GM19099 (cell line): Measurements from ENCODE around the gene SNRPA1.

ENCODE experiments used
- POLR2A ChIP-seq: IDR thresholded peaks from 3 replicates; pipeline ENCODE4 v1.6.1; 2011; ENCODE audit warnings: low read depth; ENCODE audit not compliant: insufficient read length; ENCODE audit errors: extremely low read depth

Gene SNRPA1

GRCh38 chr15:101294731-101295606 is at the start of gene SNRPA1:
Gene SNRPA1 (minus strand): TSS chr15:101295248. CDS start chr15:101295178, 70 bp downstream.
- TF ChIP-seq POLR2A: peak; percentile 85

DNA sequence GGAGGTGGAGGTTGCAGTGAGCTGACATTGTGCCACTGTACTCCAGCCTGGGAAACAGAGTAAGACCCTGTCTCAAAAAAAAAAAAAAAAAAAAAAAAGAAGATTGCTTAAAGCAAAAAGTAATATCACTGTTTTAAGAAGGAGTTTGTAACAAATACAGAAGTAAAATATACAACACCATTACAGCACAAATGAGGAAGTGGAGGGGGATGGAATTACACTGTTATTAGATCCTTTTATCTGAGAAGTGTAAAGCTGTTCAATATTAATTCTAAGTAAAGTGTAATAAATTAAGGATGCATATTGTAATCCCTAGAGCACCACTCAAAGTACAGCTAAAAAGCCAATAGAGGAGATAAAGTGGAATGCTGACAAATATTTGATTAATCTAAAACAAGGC is 47.0 kb upstream of the SNRPA1 start:
- no peak for TF ChIP-seq POLR2A

DNA sequence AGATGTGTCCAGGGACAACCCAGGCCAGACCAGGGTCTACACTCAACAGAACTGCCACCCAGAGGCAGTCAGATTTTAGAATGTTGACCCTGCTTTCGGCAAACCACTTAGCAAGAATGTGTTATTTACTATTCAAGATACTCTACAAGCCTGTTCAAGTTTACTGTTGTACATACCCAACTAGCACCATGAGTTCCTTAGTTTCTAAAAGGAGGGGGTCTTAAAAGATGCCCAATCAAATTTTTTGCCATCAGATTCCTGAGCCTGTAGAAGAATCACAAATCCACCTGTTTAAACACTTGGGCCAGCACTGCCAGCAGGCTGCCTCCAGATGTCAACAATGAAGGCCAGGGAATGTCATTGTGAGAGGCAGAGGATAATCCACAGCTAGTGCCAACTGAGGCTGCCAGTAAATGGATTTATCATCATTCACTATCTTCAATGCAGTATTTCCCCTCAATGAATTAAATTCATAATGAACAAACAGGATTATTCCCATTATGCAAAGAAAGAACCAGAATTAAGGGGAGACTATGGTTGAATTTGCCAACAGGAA is 43.5 kb upstream of the SNRPA1 start:
- TF ChIP-seq POLR2A: no peak

DNA sequence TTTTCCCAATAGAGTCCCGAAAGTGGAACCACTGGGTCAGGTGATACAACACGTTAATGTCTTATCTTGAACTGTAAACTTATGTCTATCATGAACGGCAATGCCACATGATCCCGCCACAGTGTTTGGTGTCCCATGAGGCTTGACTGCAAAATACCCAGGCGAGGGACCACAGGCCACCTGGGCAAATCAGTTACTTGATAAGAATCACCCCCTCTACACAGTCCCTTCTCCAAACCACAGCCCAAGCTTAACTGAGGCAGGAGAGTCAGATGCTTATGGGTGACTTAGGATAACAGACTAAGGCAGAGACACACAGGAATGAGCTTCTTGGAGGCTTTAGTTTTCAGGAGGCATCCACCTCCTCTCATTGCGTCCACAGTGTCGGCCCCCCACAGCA is 42.9 kb upstream of the SNRPA1 start:
- TF ChIP-seq POLR2A: no peak

GRCh38 chr15:101332061-101332467 is 37.0 kb upstream of the SNRPA1 start:
- TF ChIP-seq POLR2A: no peak

GRCh38 chr15:101329867-101330380 is 34.9 kb upstream of the SNRPA1 start:
- TF ChIP-seq POLR2A: no peak

- no peak for TF ChIP-seq POLR2A
These were observed 34.3 kb upstream of the SNRPA1 start for GRCh38 chr15:101329309-101329863.

DNA sequence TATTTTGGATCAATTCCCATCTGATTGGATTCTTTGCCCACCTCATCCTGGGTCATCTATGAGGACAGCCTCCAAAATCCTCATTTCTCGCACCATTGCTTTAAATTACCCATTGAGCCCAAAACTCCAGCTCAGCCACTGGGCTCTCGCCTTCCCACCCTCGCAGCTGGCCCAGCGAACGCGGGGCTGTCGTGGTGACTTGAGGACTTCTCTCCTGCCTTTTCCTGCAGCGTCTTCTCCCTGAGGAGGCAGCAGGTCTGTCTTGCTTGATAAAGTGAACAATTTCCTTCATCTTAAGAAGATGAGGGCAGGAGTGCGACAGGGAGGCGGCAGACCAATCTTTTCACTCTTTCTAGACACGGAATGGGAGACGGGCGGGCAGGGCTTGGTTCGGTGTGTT is 33.0 kb upstream of the SNRPA1 start:
- no peak for TF ChIP-seq POLR2A

GRCh38 chr15:101327147-101327740 is 32.2 kb upstream of the SNRPA1 start:
- TF ChIP-seq POLR2A: no peak

- TF ChIP-seq POLR2A: no peak
These were observed 31.6 kb upstream of the SNRPA1 start for GRCh38 chr15:101326462-101327146.

GRCh38 chr15:101326026-101326315 is 30.9 kb upstream of the SNRPA1 start:
- no peak for TF ChIP-seq POLR2A

GRCh38 chr15:101325263-101326025 is 30.4 kb upstream of the SNRPA1 start:
- no peak for TF ChIP-seq POLR2A

GRCh38 chr15:101324524-101325177 is 29.6 kb upstream of the SNRPA1 start:
- no peak for TF ChIP-seq POLR2A
